Epithelial cell of esophagus (primary cell): ENCODE data around the gene PTPRN2.

Source experiments
- DNase-seq: peaks from one replicate; pipeline ENCODE4 v3.0.0; 2010; ENCODE audit warnings: low read depth
- H3K4me3 ChIP-seq: 2 replicates; pipeline ENCODE4 v1.5.1; 2011; ENCODE audit warnings: mild to moderate bottlenecking, low read length, control low read depth
- CTCF ChIP-seq: IDR thresholded peaks from 2 replicates; pipeline ENCODE4 v1.5.1; 2011; ENCODE audit warnings: low read depth, mild to moderate bottlenecking, low read length, control low read depth, inconsistent platforms; ENCODE audit not compliant: insufficient read depth; ENCODE audit errors: missing control alignments

The PTPRN2 gene

DNA sequence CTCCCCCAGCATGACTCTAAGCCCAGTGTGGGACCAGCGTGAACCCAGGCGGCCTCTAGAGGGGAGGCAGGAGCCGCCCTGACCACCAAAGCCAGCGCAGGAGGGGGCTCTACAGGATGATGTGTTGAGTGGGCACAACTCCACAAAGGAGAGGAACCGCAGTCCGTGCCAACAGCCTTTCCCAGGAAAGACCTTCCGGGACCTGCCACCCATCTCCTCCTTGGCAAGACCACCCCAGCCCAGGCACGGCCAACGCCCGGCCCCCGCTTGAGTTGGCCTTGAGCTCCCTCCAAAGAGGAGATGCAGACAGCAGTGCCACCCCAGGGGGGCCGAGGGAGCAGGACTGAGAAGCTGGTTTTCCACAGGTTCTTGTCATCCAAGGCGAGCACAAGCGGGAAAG lies 38.9 kb downstream of the PTPRN2 start:
- TF ChIP-seq CTCF = no peak
- H3K4me3 ChIP-seq = no peak overlapping the region

DNA sequence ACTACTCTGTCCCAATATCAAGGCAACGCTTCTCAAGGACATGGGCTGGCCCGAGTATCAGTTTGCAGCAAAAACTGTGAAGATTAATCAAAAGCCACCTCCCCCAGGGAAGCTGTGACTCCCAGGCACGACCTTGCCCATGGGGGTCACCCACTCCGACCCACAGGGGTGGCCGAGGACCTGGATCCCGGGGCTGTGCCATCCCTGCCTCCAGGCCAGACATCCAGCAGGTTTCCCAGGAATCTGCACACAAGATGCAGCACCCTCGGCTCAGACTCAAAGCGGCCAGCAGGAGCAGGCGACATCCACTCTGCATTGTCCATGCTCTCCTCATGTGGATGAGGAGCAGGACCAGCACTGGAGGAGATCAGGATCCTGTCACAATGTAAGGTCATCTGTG lies 39.8 kb downstream of the PTPRN2 start:
- H3K4me3 ChIP-seq = no peak overlapping the region
- DNase-seq = no peak
- TF ChIP-seq CTCF = no peak

More for the DNA sequence above, 38.9 kb downstream of the PTPRN2 start:
- DNase-seq = no peak

DNA sequence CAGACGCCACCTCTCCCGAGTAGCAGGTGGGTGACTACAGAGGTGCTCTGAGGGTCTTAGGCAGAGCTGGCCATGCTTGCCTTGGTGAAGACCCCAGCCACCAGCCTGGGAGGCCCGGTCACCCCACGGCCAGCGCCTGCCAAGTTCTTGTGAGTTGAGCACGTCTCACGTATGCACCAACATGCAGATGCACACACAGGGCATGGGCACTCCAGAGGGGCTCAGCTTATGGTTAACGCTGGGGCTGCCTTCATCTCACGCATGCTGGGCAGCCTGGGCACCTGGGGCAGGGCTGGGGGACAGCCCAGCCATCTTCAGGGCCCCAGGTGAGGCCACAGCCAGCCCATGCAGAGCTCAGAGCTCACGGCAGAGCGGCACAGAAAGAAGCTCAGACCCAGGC lies 41.0 kb downstream of the PTPRN2 start:
- no peak overlapping the region for H3K4me3 ChIP-seq
- no peak for DNase-seq
- TF ChIP-seq CTCF = no peak

DNA sequence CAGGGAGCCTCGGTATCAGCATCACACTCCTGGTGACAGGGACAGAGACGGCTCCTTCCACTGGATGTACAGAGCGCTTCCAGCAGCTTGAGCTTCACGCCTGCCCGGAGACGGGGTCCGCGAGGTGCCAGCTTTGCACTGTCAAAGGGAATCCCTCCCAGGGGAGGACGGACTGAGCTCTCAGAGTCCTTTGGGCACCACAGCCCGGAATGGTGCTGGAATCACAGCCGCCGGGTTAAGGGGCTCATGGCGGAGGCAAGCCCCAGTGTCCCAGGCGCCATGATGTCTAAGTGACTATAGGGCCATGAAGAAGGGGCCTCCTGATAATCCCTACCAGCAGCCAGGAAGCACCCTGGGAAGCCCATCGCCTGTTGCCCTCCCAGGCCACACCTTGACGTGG lies 41.4 kb downstream of the PTPRN2 start:
- no peak overlapping the region for H3K4me3 ChIP-seq
- TF ChIP-seq CTCF = no peak
- no peak for DNase-seq

GRCh38 chr7:158544708-158545107 lies 42.9 kb downstream of the PTPRN2 start:
- no peak for TF ChIP-seq CTCF
- H3K4me3 ChIP-seq = no peak overlapping the region
- DNase-seq = no peak

- H3K4me3 ChIP-seq = no peak overlapping the region
- DNase-seq = no peak
- no peak for TF ChIP-seq CTCF
Measured at GRCh38 chr7:158543840-158544239, 43.8 kb downstream of the PTPRN2 start.

DNA sequence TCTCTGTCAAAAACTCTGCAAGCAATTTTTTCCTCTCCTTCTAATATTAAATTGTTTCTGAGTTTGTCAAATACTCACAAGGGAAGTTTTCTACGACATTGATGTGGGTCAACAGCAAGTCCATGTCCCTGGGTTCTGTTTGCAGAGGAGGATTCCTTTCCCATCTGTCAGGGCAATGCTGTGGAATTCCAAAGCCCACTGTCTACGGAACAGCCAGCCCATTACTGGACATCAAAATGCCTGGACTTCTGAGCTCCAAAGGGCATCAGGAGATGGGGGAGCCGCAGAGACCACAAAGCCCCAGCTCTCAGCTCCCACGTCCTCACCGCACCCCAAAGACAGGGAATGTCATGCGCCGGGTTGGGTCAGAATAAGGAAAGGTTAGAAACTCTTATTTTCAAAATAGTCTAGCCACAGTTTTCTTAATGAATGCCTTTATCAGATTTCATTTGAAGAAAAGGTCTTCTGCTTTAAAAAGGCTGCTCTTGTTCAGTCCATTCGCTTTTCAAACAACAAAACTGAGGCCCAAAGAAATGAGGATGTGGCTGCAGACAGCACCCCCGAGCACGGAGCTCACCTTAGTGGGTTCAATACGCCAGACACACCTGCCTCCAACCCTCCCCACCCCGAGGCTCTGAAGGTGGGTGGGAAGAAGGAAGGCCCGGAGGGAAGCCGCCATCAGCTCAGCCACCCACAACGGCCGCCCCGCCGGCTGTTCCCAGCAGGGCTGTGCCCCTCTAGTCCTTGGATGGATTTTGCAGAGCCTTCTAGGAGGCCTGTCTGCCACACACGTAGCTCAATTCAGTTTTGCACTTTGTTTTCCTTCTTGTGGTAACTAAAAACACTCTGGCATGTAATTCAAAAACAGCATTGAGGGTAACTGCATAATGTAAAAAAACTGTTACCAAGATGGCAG lies 44.7 kb downstream of the PTPRN2 start:
- no peak overlapping the region for H3K4me3 ChIP-seq
- TF ChIP-seq CTCF = no peak
- DNase-seq = no peak
